Measurements from ENCODE around the gene AK9. TPM values are rescaled to one million over a fixed set of nuclear protein-coding genes. Genes with fewer than 3 reads are reported as not detected.
"Not testable (repeated sequence)": the region's sequence is repeated elsewhere in the genome, so short reads cannot be mapped to it uniquely, and the experiment has no call there.

Gene AK9
- total RNA-seq, result 3.1 and 3.5 TPM in 2 replicates

- peak; percentile 82 to 94 for DNase-seq (ENCODE audit: low read depth in 2 of 2)
These were observed at the start of gene AK9, which contains the start of gene FIG4 for GRCh38 chr6:109690737-109691621. AK9 (minus strand) TSS chr6:109691202; CDS start chr6:109675745, 15,457 bp downstream. FIG4 (plus strand) TSS chr6:109691296; CDS start chr6:109691436, 140 bp downstream.

GRCh38 chr6:109740787-109741186 lies 49.8 kb upstream of the AK9 start:
- no peak for DNase-seq (ENCODE audit: low read depth in 2 of 2)

GRCh38 chr6:109739686-109740085 lies 48.7 kb upstream of the AK9 start:
- DNase-seq (ENCODE audit: low read depth in 2 of 2), result no peak

GRCh38 chr6:109738667-109739066 lies 47.7 kb upstream of the AK9 start:
- no peak for DNase-seq (ENCODE audit: low read depth in 2 of 2)

GRCh38 chr6:109738255-109738654 lies 47.3 kb upstream of the AK9 start:
- DNase-seq (ENCODE audit: low read depth in 2 of 2), result no peak

GRCh38 chr6:109736273-109737025 lies 45.4 kb upstream of the AK9 start:
- DNase-seq (ENCODE audit: low read depth in 2 of 2), result no peak

GRCh38 chr6:109725250-109725649 lies 34.2 kb upstream of the AK9 start:
- DNase-seq (ENCODE audit: low read depth in 2 of 2), result not testable (repeated sequence)

- no peak for DNase-seq (ENCODE audit: low read depth in 2 of 2)
These were observed 31.7 kb upstream of the AK9 start for GRCh38 chr6:109722564-109723254.

- no peak for DNase-seq (ENCODE audit: low read depth in 2 of 2)
These were observed 31.0 kb upstream of the AK9 start for GRCh38 chr6:109722011-109722410.

GRCh38 chr6:109720311-109720710 lies 29.3 kb upstream of the AK9 start:
- DNase-seq (ENCODE audit: low read depth in 2 of 2), result no peak

GRCh38 chr6:109718991-109719390 lies 28.0 kb upstream of the AK9 start:
- no peak for DNase-seq (ENCODE audit: low read depth in 2 of 2)

- DNase-seq (ENCODE audit: low read depth in 2 of 2), result no peak
These were observed 27.0 kb upstream of the AK9 start for GRCh38 chr6:109717971-109718370.

- no peak for DNase-seq (ENCODE audit: low read depth in 2 of 2)
These were observed 24.6 kb upstream of the AK9 start for GRCh38 chr6:109715616-109716015.

- DNase-seq (ENCODE audit: low read depth in 2 of 2), result no peak
These were observed 23.6 kb upstream of the AK9 start for GRCh38 chr6:109714611-109715010.

GRCh38 chr6:109714166-109714565 lies 23.2 kb upstream of the AK9 start:
- no peak for DNase-seq (ENCODE audit: low read depth in 2 of 2)

- DNase-seq (ENCODE audit: low read depth in 2 of 2), result no peak
These were observed 22.1 kb upstream of the AK9 start for GRCh38 chr6:109713097-109713496.

- DNase-seq (ENCODE audit: low read depth in 2 of 2), result not testable (repeated sequence)
These were observed 17.1 kb upstream of the AK9 start for GRCh38 chr6:109708099-109708498.

GRCh38 chr6:109706513-109706912 lies 15.5 kb upstream of the AK9 start:
- DNase-seq (ENCODE audit: low read depth in 2 of 2), result no peak

GRCh38 chr6:109705258-109705657 lies 14.3 kb upstream of the AK9 start:
- peak; percentile 80 to 88 for DNase-seq (ENCODE audit: low read depth in 2 of 2)

- no peak for DNase-seq (ENCODE audit: low read depth in 2 of 2)
These were observed 11.8 kb upstream of the AK9 start for GRCh38 chr6:109702791-109703190.

GRCh38 chr6:109701774-109702173 lies 10.8 kb upstream of the AK9 start:
- no peak for DNase-seq (ENCODE audit: low read depth in 2 of 2)

GRCh38 chr6:109701221-109701620 lies 10.2 kb upstream of the AK9 start:
- no peak for DNase-seq (ENCODE audit: low read depth in 2 of 2)
